ENCODE measurements around the gene PCSK6.

PCSK6 gene

DNA sequence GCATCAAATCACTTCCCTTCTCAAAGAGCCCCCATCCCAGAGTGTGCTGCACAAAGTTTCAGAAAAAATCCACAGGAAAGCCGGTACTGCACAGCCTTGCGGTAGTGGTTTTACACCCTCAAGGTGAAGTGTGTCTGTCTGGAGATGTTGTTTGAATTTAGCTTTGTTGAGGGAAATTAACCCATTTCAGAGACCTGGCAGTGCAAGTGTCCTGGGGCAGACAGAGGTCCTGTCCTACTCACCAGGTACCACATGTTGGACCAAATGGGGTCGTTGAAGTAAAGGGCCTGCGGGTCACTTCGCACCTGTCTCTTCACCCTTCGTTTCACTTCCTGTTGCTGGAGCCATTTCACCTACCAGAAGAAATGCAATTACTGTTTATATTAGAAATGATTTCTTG, 57.8 kb downstream of the PCSK6 start:
- TF ChIP-seq, protein P1, sequence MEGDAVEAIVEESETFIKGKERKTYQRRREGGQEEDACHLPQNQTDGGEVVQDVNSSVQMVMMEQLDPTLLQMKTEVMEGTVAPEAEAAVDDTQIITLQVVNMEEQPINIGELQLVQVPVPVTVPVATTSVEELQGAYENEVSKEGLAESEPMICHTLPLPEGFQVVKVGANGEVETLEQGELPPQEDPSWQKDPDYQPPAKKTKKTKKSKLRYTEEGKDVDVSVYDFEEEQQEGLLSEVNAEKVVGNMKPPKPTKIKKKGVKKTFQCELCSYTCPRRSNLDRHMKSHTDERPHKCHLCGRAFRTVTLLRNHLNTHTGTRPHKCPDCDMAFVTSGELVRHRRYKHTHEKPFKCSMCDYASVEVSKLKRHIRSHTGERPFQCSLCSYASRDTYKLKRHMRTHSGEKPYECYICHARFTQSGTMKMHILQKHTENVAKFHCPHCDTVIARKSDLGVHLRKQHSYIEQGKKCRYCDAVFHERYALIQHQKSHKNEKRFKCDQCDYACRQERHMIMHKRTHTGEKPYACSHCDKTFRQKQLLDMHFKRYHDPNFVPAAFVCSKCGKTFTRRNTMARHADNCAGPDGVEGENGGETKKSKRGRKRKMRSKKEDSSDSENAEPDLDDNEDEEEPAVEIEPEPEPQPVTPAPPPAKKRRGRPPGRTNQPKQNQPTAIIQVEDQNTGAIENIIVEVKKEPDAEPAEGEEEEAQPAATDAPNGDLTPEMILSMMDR (conservative IDR thresholded peaks at IDR 0.05; ENCODE audit: low read depth): no peak
- ChIA-PET CTCF (interaction anchor here (0.8 kb wide), 1 partner anchor 20 kb away, joined by 3 read pairs; no protein-coding TSS in a partner anchor), POLR2A (ENCODE audit: low non-redundant PET) (no interaction called here)
- DNase-seq (ENCODE audit: low spot score): no peak
- no peak overlapping the region for H3K27ac ChIP-seq

DNA sequence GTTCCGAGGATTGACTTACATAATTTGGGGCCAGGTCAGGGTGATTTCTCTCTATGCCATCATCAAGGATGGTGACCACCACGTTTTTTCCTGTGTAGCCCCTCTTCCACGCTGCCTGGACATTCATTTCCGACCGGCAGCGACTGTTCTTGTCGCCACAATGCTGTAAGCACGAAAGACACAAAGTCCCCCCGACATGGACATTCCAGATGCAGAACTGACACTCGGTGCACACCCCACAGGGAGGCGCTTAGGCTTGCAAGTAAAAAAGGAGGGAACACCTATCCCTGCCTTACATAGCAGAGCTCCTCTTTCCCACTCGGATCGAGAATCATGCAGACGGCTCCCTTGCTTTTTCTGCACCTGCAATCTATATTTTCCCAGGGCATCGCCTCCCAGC, 58.2 kb downstream of the PCSK6 start:
- ChIA-PET POLR2A (ENCODE audit: low non-redundant PET) (no interaction called here), CTCF (interaction anchor here (0.8 kb wide), 1 partner anchor 20 kb away, joined by 3 read pairs; no protein-coding TSS in a partner anchor)
- no peak for DNase-seq (ENCODE audit: low spot score)
- TF ChIP-seq, protein P1 (conservative IDR thresholded peaks at IDR 0.05; ENCODE audit: low read depth): no peak
- no peak overlapping the region for H3K27ac ChIP-seq

DNA sequence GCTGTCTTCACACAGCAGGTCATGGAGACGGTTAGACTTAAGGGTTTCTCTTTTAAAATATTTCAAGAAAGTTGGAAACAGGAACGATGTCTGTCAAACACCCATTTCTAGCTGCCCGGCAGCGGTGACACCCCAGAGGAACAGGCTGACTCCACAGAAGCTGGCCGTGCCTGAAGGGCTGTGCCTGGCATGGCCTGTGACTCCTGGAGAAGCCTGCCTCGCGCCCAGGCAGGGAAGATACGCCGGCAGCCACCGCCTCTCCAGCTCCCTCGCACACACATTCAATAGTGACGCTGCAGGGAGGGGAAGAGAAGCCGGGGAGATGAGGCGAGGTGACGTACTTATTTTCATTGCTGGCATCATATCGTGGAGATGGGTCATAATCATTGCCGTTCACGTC, 59.9 kb downstream of the PCSK6 start:
- POLR2A ChIA-PET (ENCODE audit: low non-redundant PET): no interaction called here
- DNase-seq (ENCODE audit: low spot score): no peak
- H3K27ac ChIP-seq: no peak overlapping the region
- CTCF ChIA-PET: interaction anchor here (0.6 kb wide), 1 partner anchor 557 kb away, joined by 3 read pairs; no protein-coding TSS in a partner anchor
- TF ChIP-seq, protein P1 (conservative IDR thresholded peaks at IDR 0.05; ENCODE audit: low read depth): no peak

DNA sequence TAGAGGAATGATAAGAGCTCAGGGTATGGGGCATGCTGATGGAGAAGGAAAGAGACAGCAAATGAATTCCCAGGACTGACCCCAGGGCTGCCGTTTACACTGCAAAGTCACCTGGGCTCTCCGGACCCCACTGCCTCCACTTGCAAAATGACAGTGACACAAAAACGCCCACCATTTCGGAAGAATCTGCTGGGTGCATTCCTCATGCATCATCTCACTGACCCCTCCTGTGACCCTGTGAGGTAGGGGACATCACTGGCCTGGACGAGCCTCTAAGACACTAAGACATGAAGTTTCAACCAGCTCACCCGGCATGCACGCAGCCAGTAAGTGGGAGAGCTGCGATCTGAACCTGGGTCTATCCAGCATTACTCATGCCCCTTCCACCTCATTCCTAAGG, 60.3 kb downstream of the PCSK6 start:
- no peak overlapping the region for H3K27ac ChIP-seq
- TF ChIP-seq, protein P1 (conservative IDR thresholded peaks at IDR 0.05; ENCODE audit: low read depth): no peak
- ChIA-PET POLR2A (ENCODE audit: low non-redundant PET) (no interaction called here), CTCF (no interaction called here)
- DNase-seq (ENCODE audit: low spot score): no peak

DNA sequence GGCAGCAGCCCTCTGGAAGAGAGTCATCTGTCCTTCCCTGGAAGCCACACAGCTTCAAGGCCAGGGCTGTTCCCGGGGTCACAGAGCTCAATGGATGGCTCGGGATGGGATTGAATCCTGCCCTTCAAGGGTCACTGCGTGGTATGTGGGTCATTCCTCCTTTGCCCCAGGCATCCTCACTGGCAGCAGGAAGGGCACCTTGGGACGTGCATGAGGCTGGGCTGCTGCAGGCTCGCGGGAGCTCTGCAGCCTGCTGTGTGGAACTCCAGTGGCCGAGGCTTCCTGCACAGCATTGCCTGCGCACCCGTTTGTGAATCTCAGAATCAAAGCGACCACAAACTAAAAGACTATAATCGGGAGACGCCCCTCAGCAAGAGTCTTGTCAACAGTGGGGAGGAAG, 60.7 kb downstream of the PCSK6 start:
- no peak overlapping the region for H3K27ac ChIP-seq
- CTCF ChIA-PET: no interaction called here
- POLR2A ChIA-PET (ENCODE audit: low non-redundant PET): no interaction called here
- no peak for DNase-seq (ENCODE audit: low spot score)
- TF ChIP-seq, protein P1 (conservative IDR thresholded peaks at IDR 0.05; ENCODE audit: low read depth): no peak

DNA sequence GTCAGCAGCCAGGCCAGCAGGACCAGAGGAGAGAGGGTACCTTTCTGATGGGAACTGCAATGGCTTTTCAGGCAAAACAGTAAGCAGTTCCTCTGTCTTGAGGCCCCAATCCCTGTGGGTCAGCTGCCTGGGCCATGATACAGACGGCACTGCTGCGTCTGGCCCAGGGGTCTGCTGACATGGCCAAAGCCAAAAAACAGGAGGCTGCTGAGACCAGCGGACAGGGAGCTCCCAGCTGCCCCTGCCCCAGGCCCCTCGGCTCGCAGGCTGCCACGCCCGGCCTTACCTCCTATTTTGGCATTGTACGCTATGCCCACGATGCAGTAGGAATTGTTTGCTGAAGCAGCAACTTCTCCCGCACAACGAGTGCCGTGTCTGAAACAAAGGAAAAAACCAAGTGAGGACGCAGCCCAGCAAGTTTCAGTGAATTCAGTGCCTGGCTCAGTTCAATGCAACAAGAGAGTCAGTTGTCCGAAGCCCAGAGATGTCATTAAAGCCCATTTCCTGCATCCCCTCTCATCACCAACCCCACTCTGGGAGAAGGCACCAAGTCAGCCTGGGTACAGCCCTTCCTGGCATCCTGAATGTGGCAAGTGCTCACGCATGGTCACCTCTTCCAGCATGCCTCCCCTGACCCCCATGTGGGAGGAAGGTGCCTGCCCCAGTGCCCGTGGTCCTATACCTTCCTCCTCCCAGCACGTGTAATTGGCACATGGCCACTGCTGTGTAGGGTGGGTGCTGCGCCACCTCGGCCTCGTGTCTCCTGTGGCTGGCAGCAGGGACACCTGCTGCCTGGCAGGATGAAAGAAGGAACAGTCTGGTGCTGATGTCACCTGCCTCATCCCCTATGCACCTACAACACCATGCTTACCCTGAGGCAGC, 61.7 kb downstream of the PCSK6 start:
- POLR2A ChIA-PET (ENCODE audit: low non-redundant PET): no interaction called here
- DNase-seq (ENCODE audit: low spot score): no peak
- CTCF ChIA-PET: no interaction called here
- H3K27ac ChIP-seq: no peak overlapping the region
- TF ChIP-seq, protein P1 (conservative IDR thresholded peaks at IDR 0.05; ENCODE audit: low read depth): no peak
